GM13977 (cell line): ENCODE data around the gene HMGB2.
A peak's percentile ranks its signal among the peaks of the same experiment; 100 is the strongest.

Source experiments
- DNase-seq: peaks from one replicate; pipeline ENCODE4 v3.0.0; 2012; ENCODE audit warnings: low spot score
- in situ Hi-C: fragments of 300-500 bp; cut with MboI; formaldehyde crosslinking; loops from one replicate; pipeline ENCODE4 v1.12.0; 2022; ENCODE audit warnings: low sequenced_read_pairs, low pct_unique_long_range_greater_than_20kb, mixed read lengths, inconsistent platforms; ENCODE audit not compliant: unreplicated experiment
- TF ChIP-seq, protein P1 (sequence below): IDR thresholded peaks from 2 replicates; pipeline ENCODE4 v1.5.1; 2012; ENCODE audit warnings: mild to moderate bottlenecking, control low read depth; ENCODE audit not compliant: insufficient read depth; ENCODE audit errors: extremely low read depth, missing control alignments

HMGB2 gene

GRCh38 chr4:173317004-173317403, 17.2 kb downstream of the HMGB2 start:
- TF ChIP-seq, protein P1, sequence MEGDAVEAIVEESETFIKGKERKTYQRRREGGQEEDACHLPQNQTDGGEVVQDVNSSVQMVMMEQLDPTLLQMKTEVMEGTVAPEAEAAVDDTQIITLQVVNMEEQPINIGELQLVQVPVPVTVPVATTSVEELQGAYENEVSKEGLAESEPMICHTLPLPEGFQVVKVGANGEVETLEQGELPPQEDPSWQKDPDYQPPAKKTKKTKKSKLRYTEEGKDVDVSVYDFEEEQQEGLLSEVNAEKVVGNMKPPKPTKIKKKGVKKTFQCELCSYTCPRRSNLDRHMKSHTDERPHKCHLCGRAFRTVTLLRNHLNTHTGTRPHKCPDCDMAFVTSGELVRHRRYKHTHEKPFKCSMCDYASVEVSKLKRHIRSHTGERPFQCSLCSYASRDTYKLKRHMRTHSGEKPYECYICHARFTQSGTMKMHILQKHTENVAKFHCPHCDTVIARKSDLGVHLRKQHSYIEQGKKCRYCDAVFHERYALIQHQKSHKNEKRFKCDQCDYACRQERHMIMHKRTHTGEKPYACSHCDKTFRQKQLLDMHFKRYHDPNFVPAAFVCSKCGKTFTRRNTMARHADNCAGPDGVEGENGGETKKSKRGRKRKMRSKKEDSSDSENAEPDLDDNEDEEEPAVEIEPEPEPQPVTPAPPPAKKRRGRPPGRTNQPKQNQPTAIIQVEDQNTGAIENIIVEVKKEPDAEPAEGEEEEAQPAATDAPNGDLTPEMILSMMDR, result no peak
- DNase-seq, result no peak
- in situ Hi-C loops, result loop anchor here (5.0 kb wide), 1 partner anchor 95 kb away; no protein-coding TSS in a partner anchor

- in situ Hi-C loops, result loop anchor here (5.0 kb wide), 1 partner anchor 96 kb away; no protein-coding TSS in a partner anchor
- no peak for DNase-seq
Measured at GRCh38 chr4:173316060-173316459, 18.1 kb downstream of the HMGB2 start.

DNA sequence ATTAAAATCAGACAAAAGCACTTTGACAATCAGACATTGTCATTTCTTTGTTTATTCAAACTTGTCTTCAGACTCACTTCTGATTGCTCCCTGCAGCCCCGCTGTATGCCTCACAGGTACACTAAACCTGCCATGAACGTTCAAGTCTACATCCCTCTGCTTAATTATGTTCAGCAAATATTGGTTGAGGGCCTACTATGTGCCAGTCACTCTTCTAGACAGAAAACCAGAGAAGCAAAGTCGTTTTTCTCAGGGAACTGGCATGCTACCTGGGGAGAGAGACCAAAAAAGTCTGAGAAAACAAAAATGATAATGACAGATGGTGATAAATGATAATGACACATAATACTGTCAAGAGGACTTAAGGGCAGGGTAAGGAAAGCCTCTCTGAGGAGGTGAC, 19.4 kb downstream of the HMGB2 start:
- TF ChIP-seq, protein P1, result no peak
- no peak for DNase-seq
- in situ Hi-C loops, result loop anchor here (5.0 kb wide), 1 partner anchor 98 kb away; no protein-coding TSS in a partner anchor

More at GRCh38 chr4:173316060-173316459, 18.1 kb downstream of the HMGB2 start:
- TF ChIP-seq, protein P1, result no peak

GRCh38 chr4:173311368-173311767, 22.8 kb downstream of the HMGB2 start:
- DNase-seq, result no peak
- TF ChIP-seq, protein P1, result no peak
- in situ Hi-C loops, result no loop called here

DNA sequence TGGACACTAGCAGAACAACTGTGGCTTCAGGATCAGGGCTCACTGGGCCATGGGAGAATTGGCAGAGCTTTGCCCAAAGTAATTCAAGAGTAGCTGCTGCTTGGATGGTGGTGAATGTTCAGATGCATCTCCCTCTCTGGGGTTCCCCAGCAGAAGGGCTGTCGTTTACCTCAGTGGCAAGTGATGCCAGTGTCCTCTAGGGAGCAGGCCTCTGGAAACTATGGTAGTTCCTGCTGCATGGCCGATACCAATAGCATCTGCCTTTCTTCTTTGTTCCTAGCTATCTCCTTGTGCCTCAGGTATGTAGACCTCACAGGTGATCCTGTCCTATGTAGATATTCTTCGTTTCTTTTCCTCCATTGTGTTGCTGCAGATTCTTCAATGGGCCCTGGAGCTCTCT, 26.4 kb downstream of the HMGB2 start:
- in situ Hi-C loops, result no loop called here
- no peak for DNase-seq
- TF ChIP-seq, protein P1, result no peak

DNA sequence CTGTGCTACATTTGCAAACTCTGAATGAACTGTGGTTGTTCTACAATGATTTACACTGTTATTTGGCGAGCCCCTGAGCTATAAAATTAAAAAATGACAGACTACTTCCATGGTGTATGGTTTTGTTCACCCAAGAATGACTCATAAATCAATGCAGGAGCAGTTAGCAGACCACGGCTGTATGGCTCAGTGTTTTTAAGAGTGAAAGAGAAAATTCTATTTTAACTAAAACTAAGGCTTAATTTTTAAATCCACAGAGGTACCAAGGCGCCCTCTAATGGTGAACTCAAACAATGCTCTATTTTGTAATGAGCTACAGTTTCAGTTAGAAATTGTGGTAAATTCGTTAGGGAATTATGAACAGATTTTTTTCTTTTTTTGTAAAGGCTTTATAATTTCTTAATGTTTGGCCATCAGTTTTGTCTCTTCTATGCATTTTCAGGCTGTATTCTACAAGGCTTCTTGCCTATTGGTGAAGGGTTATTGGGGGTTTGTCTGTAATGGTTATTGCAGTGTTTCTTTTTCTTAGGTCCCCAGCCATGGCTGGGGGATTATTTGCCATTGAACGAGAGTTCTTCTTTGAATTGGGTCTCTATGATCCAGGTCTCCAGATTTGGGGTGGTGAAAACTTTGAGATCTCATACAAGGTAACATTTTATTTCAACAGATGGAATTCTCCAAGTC, 32.5 kb downstream of the HMGB2 start:
- in situ Hi-C loops, result no loop called here
- TF ChIP-seq, protein P1, result peak; percentile 68
- DNase-seq, result peak; percentile 23

DNA sequence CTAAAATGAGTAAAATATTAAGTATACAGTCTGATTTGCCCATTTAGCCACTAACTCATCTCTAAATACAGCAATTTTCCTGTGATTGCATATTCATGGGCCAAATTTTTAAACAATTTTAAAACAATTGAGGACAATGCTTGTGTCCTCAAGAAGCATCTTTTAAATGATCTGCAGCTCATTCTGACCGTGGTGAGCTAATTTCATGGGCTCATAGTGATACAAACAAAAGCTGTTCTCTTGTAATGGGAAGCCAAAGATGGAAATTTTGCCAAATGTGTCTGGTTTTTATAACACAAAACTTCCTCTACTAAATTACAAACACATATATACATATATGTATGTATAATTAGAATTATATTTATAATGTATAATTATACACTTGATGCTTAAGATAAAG, 39.7 kb downstream of the HMGB2 start:
- TF ChIP-seq, protein P1, result no peak
- DNase-seq, result no peak
- in situ Hi-C loops, result no loop called here
